Lung (tissue), 10 donors: Measurements from ENCODE around the gene OTOP1. TPM values are rescaled to one million over a fixed set of nuclear protein-coding genes. Genes with fewer than 3 reads are reported as not detected.
"Not testable (repeated sequence)": the region's sequence is repeated elsewhere in the genome, so short reads cannot be mapped to it uniquely, and the experiment has no call there.

Experiments
- ATAC-seq: fragments of 200-7000 bp; cut with Tn5 transposase; one replicate; pipeline ENCODE4 v1.9.1; 2020; ENCODE audit warnings: moderate number of reproducible peaks; ENCODE audit not compliant: insufficient read depth, low FRiP score
- DNase-seq, 3 donors: peaks; one replicate each; pipeline ENCODE4 v3.0.0-alpha.2; 2013 to 2017
- H3K27ac ChIP-seq, 2 donors: one replicate each; pipeline ENCODE4 v1.5.1; 2013; ENCODE audit warnings: mild to moderate bottlenecking in 2 of 2, moderate library complexity in 2 of 2, control low read depth in 1 of 2, inconsistent platforms in 1 of 2, low read depth in 1 of 2, low read length in 1 of 2
- H3K27me3 ChIP-seq, 3 donors: one replicate each; pipeline ENCODE4 v1.5.1; 2013; ENCODE audit warnings: low read length in 2 of 3; ENCODE audit not compliant: control insufficient read depth in 3 of 3, insufficient read depth in 3 of 3
- H3K36me3 ChIP-seq, 4 donors: one replicate each; pipeline ENCODE4 v1.5.1; 2013; ENCODE audit warnings: low read length in 4 of 4, mild to moderate bottlenecking in 1 of 4, moderate library complexity in 1 of 4; ENCODE audit not compliant: control insufficient read depth in 4 of 4, insufficient read depth in 4 of 4
- H3K4me1 ChIP-seq, 5 donors: one replicate each; pipeline ENCODE4 v1.5.1; 2013; ENCODE audit warnings: low read length in 5 of 5, mild to moderate bottlenecking in 2 of 5, moderate library complexity in 1 of 5; ENCODE audit not compliant: control insufficient read depth in 5 of 5, insufficient read depth in 5 of 5
- H3K4me3 ChIP-seq: one replicate; pipeline ENCODE4 v1.5.1; 2013; ENCODE audit warnings: mild to moderate bottlenecking, control low read depth, moderate library complexity
- H3K9ac ChIP-seq, 2 donors: one replicate each; pipeline ENCODE4 v1.5.1; 2013; ENCODE audit warnings: low read length in 2 of 2, control low read depth in 1 of 2; ENCODE audit not compliant: insufficient read depth in 1 of 2
- H3K9me3 ChIP-seq, 4 donors: one replicate each; pipeline ENCODE4 v1.5.1; 2013; ENCODE audit warnings: low read length in 3 of 4, mild to moderate bottlenecking in 1 of 4, moderate library complexity in 1 of 4; ENCODE audit not compliant: control insufficient read depth in 4 of 4, insufficient read depth in 3 of 4
- WGBS, 2 donors: extraction: QIAGEN DNeasy Blood & Tissue Kit; methylation state at CpG; one replicate each; pipeline ENCODE4 v1.1.7; 2013; 5-methylcytosine and 5-hydroxymethylcytosine counted together
- polyA plus RNA-seq, 2 donors: library from polyadenylated mRNA; stranded (reverse); fragments of 200-250 nt; gene quantifications; one replicate each; pipeline ENCODE4 v1.2.1, GENCODE V29; 2013
- total RNA-seq, 2 donors: library from RNA; depleted of rRNA in 1 of 2; stranded (reverse); fragments of >200 nt in 1 of 2; gene quantifications; one replicate each; pipeline ENCODE4 v1.2.1, GENCODE V29; 2014 to 2021
- donor health status: Bipolar disorder and iron deficiency.
- donor health status: healthy.
- donor health status: DM: yes; HTN: yes; CAD: no.

The OTOP1 gene
- total and polyA plus RNA-seq, 4 donors: not detected

DNA sequence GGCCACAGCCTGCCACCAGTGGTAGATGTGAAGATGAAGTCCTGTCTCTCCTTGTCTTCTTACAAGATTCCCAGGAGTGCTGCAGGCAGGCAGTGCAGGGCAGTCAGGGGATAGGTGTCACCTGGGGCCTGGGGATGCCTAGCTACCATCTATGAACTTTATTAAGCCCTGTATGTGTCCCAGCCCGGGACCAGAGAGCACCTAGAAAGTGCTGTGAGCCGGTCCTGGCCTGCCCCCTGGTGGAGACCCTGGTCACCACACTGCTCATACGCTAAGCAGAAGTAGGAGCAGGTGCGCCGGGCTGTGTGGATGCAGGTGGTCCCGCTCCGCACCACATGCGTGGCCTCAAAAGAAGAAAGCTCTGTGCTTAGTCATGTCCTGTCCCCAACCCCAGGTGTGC is 81.1 kb downstream of the OTOP1 start:
- H3K9ac ChIP-seq, H3K9me3 ChIP-seq, H3K36me3 ChIP-seq, H3K4me3 ChIP-seq, H3K27ac ChIP-seq, H3K4me1 ChIP-seq, ATAC-seq, H3K27me3 ChIP-seq: not testable (repeated sequence)
- peak; percentile 1 to 31 (median 30) for DNase-seq
- 2 to 3% methylated on average over 5 to 7 of the region's 8 CpGs for WGBS, 2 donors

DNA sequence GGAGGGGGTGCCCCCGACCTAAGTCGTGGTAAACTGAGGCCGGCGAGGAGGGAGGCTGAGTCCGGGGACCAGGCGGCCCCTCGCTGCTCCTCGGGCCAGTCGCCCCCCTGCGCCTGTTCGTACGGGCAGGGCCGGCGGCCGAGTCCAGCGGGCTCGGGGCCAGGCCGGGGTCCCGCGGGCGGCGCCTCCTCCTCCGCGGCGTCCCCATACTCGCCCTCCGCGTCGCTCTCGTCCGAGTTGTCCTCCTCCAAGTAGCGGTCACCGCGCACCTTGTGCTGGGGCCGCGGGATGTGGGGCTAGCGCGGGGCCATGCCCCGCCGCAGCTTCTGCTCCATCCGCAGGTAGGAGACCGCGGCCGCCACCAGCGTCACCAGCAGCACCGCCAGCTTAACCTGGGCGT is 83.4 kb downstream of the OTOP1 start:
- H3K27me3 ChIP-seq, H3K27ac ChIP-seq: not testable (repeated sequence)
- 1 to 5% methylated on average over 28 to 37 of the region's 47 CpGs for WGBS, 2 donors

DNA sequence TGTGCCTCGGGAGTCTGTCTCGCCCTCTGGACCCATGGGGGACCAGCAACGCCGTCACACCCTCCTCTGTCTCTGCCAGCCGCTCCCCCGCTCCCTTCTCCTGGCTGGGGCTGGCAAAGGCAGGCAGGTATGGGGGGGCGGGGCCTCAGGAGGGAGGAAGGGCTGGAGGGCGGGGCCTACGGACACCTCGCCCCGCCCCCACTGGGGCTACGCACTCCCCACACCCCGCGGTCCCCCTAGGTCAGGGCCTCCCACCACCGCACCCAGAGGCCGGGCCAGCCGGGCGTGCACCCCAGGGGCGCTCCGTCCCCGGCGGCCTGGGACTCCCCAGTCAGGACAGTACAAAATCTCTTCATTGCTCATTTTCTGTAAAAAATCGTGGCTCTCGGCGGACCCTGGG is 84.0 kb downstream of the OTOP1 start:
- H3K4me3 ChIP-seq, DNase-seq, H3K36me3 ChIP-seq, H3K9ac ChIP-seq, ATAC-seq, H3K27me3 ChIP-seq, H3K27ac ChIP-seq, H3K9me3 ChIP-seq, H3K4me1 ChIP-seq: not testable (repeated sequence)
- 7 to 8% methylated on average over 22 to 25 of the region's 25 CpGs for WGBS, 2 donors

More for the DNA sequence above, 83.4 kb downstream of the OTOP1 start:
- not testable (repeated sequence) for H3K9me3 ChIP-seq, H3K36me3 ChIP-seq, DNase-seq, ATAC-seq, H3K9ac ChIP-seq, H3K4me3 ChIP-seq, H3K4me1 ChIP-seq

DNA sequence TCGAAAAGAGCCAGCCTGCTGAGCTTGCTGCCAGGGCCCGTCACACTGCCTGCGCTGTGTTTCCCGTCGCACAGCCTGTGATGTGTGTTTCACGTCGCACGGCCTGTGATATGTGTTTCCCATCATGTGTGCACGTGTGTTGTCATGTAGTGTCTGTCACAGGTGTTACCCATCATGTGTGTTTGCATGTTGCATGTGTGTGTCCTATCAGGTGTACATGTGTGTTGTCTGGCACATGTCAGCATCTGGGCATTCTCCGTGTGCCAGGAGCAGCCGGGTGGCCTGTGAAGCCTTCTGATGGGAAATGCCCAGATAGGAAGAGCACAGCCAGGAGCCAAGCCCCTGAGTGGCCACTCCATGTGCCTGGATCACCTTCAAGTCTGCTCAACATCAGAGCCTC is 85.5 kb downstream of the OTOP1 start:
- H3K9me3 ChIP-seq, H3K4me1 ChIP-seq, H3K27me3 ChIP-seq, DNase-seq, H3K4me3 ChIP-seq, H3K36me3 ChIP-seq, H3K9ac ChIP-seq, ATAC-seq, H3K27ac ChIP-seq: not testable (repeated sequence)
- WGBS, 2 donors: 91 to 92% methylated on average over 11 of the region's 11 CpGs

Other genes starting within 250 kb of the OTOP1 start
- 10 to 100 TPM; 28.2 to 31.3 TPM for gene TMEM128, start 21.3 kb upstream of the OTOP1 start, total RNA-seq
- 10 to 100 TPM; 27.5 to 30.1 TPM for gene TMEM128, start 21.3 kb upstream of the OTOP1 start, polyA plus RNA-seq
- gene LYAR, start 63.2 kb upstream of the OTOP1 start, total RNA-seq: 10 to 100 TPM in 1 of 2 donors, 1 to 10 TPM in 1; 9.3 to 11.8 TPM
- gene LYAR, start 63.2 kb upstream of the OTOP1 start, polyA plus RNA-seq: 10 to 100 TPM; 17.0 to 19.5 TPM
- gene ZBTB49, start 63.3 kb upstream of the OTOP1 start, total RNA-seq: 1 to 10 TPM; 4.8 to 9.0 TPM
- 1 to 10 TPM; 1.8 to 3.5 TPM for gene ZBTB49, start 63.3 kb upstream of the OTOP1 start, polyA plus RNA-seq
- gene NSG1, start 160.2 kb upstream of the OTOP1 start, total RNA-seq: 10 to 100 TPM in 1 of 2 donors, 1 to 10 TPM in 1; 2.4 to 22.4 TPM
- under 1 TPM; 0.39 to 0.77 TPM for gene NSG1, start 160.2 kb upstream of the OTOP1 start, polyA plus RNA-seq